H1 (cell line): Measurements from ENCODE around the gene PRELID1. TPM values are rescaled to one million over a fixed set of nuclear protein-coding genes. Genes with fewer than 3 reads are reported as not detected.

Experiments
- CTCF ChIA-PET: fragments of 300-600 bp; sonication (Branson Sonifier 250); formaldehyde crosslinking; loops from one replicate; lab custom pipeline; 2021; ENCODE audit not compliant: partially characterized antibody; lab: Charles Lee
- POLR2A ChIA-PET: fragments of 300-600 bp; sonication (Branson Sonifier 250); formaldehyde crosslinking; loops from one replicate; lab custom pipeline; 2021; ENCODE audit warnings: inconsistent platforms; ENCODE audit not compliant: partially characterized antibody; lab: Charles Lee
- DNase-seq, 2 experiments: peaks; one replicate each; pipeline versions ENCODE4 v3.0.0 to v3.0.0-alpha.2; 2010 to 2022; ENCODE audit warnings: low spot score in 2 of 2, low read depth in 1 of 2, mixed read lengths in 1 of 2
- FAIRE-seq: peaks from 2 replicates; lab custom pipeline; 2011; peaks lifted over from hg19 to GRCh38; lab: Jason Lieb, UNC
- H2AFZ ChIP-seq: 2 replicates; pipeline ENCODE4 v1.8.1; 2012; ENCODE audit warnings: low read length, inconsistent platforms
- H2AK5ac ChIP-seq: 2 replicates; pipeline ENCODE4 v1.6.1; 2013; ENCODE audit warnings: low read depth, low read length
- H2BK120ac ChIP-seq: replicated peaks from 2 replicates; pipeline ENCODE3; 2013; ENCODE audit warnings: low read depth, low read length, inconsistent platforms
- H2BK12ac ChIP-seq: 2 replicates; pipeline ENCODE4 v1.6.1; 2013; ENCODE audit warnings: low read depth, low read length
- H2BK15ac ChIP-seq: 2 replicates; pipeline ENCODE4 v1.6.1; 2013; ENCODE audit warnings: low read length
- H2BK20ac ChIP-seq: 2 replicates; pipeline ENCODE4 v1.6.1; 2013; ENCODE audit warnings: low read length
- H2BK5ac ChIP-seq: 2 replicates; pipeline ENCODE4 v1.6.1; 2013; ENCODE audit warnings: low read depth, low read length
- H3K14ac ChIP-seq: 2 replicates; pipeline ENCODE4 v1.6.1; 2013; ENCODE audit warnings: inconsistent platforms; ENCODE audit not compliant: insufficient read length
- H3K18ac ChIP-seq: 2 replicates; pipeline ENCODE4 v1.6.1; 2013; ENCODE audit warnings: low read length; ENCODE audit errors: extremely low read depth
- H3K23ac ChIP-seq: 2 replicates; pipeline ENCODE4 v1.6.1; 2013; ENCODE audit warnings: inconsistent platforms; ENCODE audit not compliant: insufficient read length
- H3K23me2 ChIP-seq: 2 replicates; pipeline ENCODE4 v1.6.1; 2013; ENCODE audit warnings: low read depth, low read length
- H3K27ac ChIP-seq: 2 replicates; pipeline ENCODE4 v1.6.1; 2011; ENCODE audit warnings: low read depth, low read length, inconsistent platforms
- H3K27me3 ChIP-seq, 4 experiments: replicated peaks in 1 of 4; 1 replicate in 1 of 4; 2 replicates in 3 of 4; pipeline versions ENCODE4 v1.6.1 to v1.8.1; 2011 to 2013; ENCODE audit warnings: low read length in 3 of 4, mild to moderate bottlenecking in 3 of 4, inconsistent platforms in 2 of 4, mixed read lengths in 2 of 4, moderate library complexity in 1 of 4; ENCODE audit not compliant: control insufficient read depth in 3 of 4, insufficient read depth in 3 of 4; ENCODE audit errors: extremely low read depth in 1 of 4
- H3K36me3 ChIP-seq, 4 experiments: 2 replicates each; pipeline versions ENCODE4 v1.6.1 to v1.8.1; 2011 to 2013; ENCODE audit warnings: mild to moderate bottlenecking in 4 of 4, low read length in 3 of 4, moderate library complexity in 2 of 4, control low read depth in 1 of 4, inconsistent platforms in 1 of 4; ENCODE audit not compliant: insufficient read depth in 4 of 4, control insufficient read depth in 2 of 4
- H3K4ac ChIP-seq: replicated peaks from 2 replicates; pipeline ENCODE3; 2013; ENCODE audit warnings: low read length, low read depth, mixed read lengths, inconsistent platforms; ENCODE audit not compliant: insufficient read length
- H3K4me1 ChIP-seq, 4 experiments: replicated peaks in 1 of 4; 1 replicate in 1 of 4; 2 replicates in 3 of 4; pipeline versions ENCODE4 v1.6.1 to v1.8.1; 2011 to 2013; ENCODE audit warnings: low read length in 3 of 4, inconsistent platforms in 2 of 4, mixed read lengths in 1 of 4; ENCODE audit not compliant: insufficient read depth in 4 of 4, control insufficient read depth in 3 of 4
- H3K4me2 ChIP-seq, 2 experiments: 2 replicates each; pipeline versions ENCODE4 v1.6.1 to v1.8.1; 2011 to 2013; ENCODE audit warnings: low read depth in 2 of 2, low read length in 2 of 2, control low read depth in 1 of 2, inconsistent platforms in 1 of 2, mild to moderate bottlenecking in 1 of 2; ENCODE audit not compliant: insufficient read depth in 1 of 2
- H3K4me3 ChIP-seq, 4 experiments: fragments of 200-600, 300-600 bp in 1 of 4; sonication (generic), shearing (Covaris generic), sonication (Bioruptor Twin) in 1 of 4; 2 replicates each; pipeline versions ENCODE4 v1.5.1 to v1.8.1; 2011 to 2016; ENCODE audit warnings: low read length in 4 of 4, low read depth in 3 of 4, control low read depth in 2 of 4, inconsistent platforms in 2 of 4, mild to moderate bottlenecking in 2 of 4, mixed read lengths in 1 of 4, moderate library complexity in 1 of 4; ENCODE audit not compliant: insufficient read depth in 2 of 4; ENCODE audit errors: extremely low read depth in 1 of 4
- H3K56ac ChIP-seq: replicated peaks from 2 replicates; pipeline ENCODE3; 2013; ENCODE audit warnings: low read depth, mild to moderate bottlenecking, mixed read lengths, low read length, inconsistent platforms; ENCODE audit not compliant: insufficient read length
- H3K79me1 ChIP-seq: 2 replicates; pipeline ENCODE4 v1.6.1; 2013; ENCODE audit warnings: low read depth, low read length, control low read depth
- H3K79me2 ChIP-seq, 2 experiments: 2 replicates each; pipeline versions ENCODE4 v1.6.1 to v1.8.1; 2012 to 2013; ENCODE audit warnings: low read length in 2 of 2, mild to moderate bottlenecking in 2 of 2, inconsistent platforms in 1 of 2; ENCODE audit not compliant: insufficient read depth in 2 of 2, control insufficient read depth in 1 of 2
- H3K9ac ChIP-seq, 4 experiments: replicated peaks in 1 of 4; 1 replicate in 1 of 4; 2 replicates in 3 of 4; pipeline versions ENCODE4 v1.6.1 to v1.8.1; 2011 to 2013; ENCODE audit warnings: low read depth in 3 of 4, low read length in 3 of 4, control low read depth in 2 of 4, mild to moderate bottlenecking in 2 of 4, moderate library complexity in 2 of 4, inconsistent platforms in 1 of 4; ENCODE audit errors: extremely low read depth in 1 of 4
- H3K9me3 ChIP-seq, 2 experiments: 2 replicates each; pipeline versions ENCODE4 v1.6.1 to v1.8.1; 2012 to 2013; ENCODE audit warnings: mild to moderate bottlenecking in 2 of 2, moderate library complexity in 2 of 2, control low read depth in 1 of 2, inconsistent platforms in 1 of 2, low read depth in 1 of 2, low read length in 1 of 2, mixed read lengths in 1 of 2; ENCODE audit not compliant: insufficient read depth in 2 of 2
- H4K20me1 ChIP-seq, 2 experiments: replicated peaks in 1 of 2; 2 replicates each; pipeline versions ENCODE3 to v1.8.1; 2011 to 2013; ENCODE audit warnings: inconsistent platforms in 2 of 2, low read length in 2 of 2, mild to moderate bottlenecking in 1 of 2; ENCODE audit not compliant: insufficient read depth in 2 of 2, control insufficient read depth in 1 of 2
- H4K5ac ChIP-seq: 2 replicates; pipeline ENCODE4 v1.6.1; 2013; ENCODE audit warnings: low read length, low read depth, mixed read lengths, inconsistent platforms; ENCODE audit not compliant: insufficient read length
- H4K8ac ChIP-seq: 2 replicates; pipeline ENCODE4 v1.8.0; 2013; ENCODE audit warnings: mild to moderate bottlenecking, moderate library complexity, low read length, inconsistent platforms; ENCODE audit not compliant: insufficient read depth; ENCODE audit errors: extremely low read depth
- H4K91ac ChIP-seq: replicated peaks from 2 replicates; pipeline ENCODE3; 2013; ENCODE audit warnings: low read length, mixed read lengths, inconsistent platforms; ENCODE audit not compliant: insufficient read length
- BACH1 ChIP-seq: IDR thresholded peaks from 2 replicates; pipeline ENCODE4 v1.6.1; 2012; ENCODE audit warnings: low read length, improper control_type of control experiment
- CEBPB ChIP-seq: IDR thresholded peaks from 2 replicates; pipeline ENCODE4 v1.6.1; 2012; ENCODE audit warnings: low read depth, low read length
- CREB1 ChIP-seq: IDR thresholded peaks from 2 replicates; pipeline ENCODE4 v1.6.1; 2012; ENCODE audit warnings: inconsistent platforms
- GABPA ChIP-seq: IDR thresholded peaks from 2 replicates; pipeline ENCODE4 v1.6.1; 2011; ENCODE audit warnings: mild to moderate bottlenecking, low read length, moderate library complexity, borderline replicate concordance; ENCODE audit not compliant: insufficient read depth
- POU5F1 ChIP-seq: IDR thresholded peaks from 2 replicates; pipeline ENCODE4 v1.6.1; 2011; ENCODE audit warnings: low read depth, mild to moderate bottlenecking, low read length, moderate library complexity
- WGBS, 2 experiments: shearing (Covaris generic) in 1 of 2; methylation state at CpG; one replicate each; pipeline versions ENCODE4 v1.1.6 to v1.1.7; 2013 to 2015; ENCODE audit warnings: low lambda C conversion rate in 2 of 2, mixed read lengths in 2 of 2, inconsistent platforms in 1 of 2, low coverage in 1 of 2, missing lambda C conversion rate in 1 of 2; ENCODE audit not compliant: insufficient replicate concordance in 2 of 2, insufficient coverage in 1 of 2, insufficient read length in 1 of 2; ENCODE audit errors: extremely low coverage in 1 of 2, missing lambda C conversion rate in 1 of 2; 5-methylcytosine and 5-hydroxymethylcytosine counted together
- polyA plus RNA-seq, 7 experiments: library from polyadenylated mRNA; depleted of rRNA in 3 of 7; stranded (reverse) in 5 of 7; unstranded in 2 of 7; fragments of >200 nt in 5 of 7; fragments of 200-250 nt in 2 of 7; gene quantifications; 1 replicate in 5 of 7; 2 replicates in 1 of 7; 4 replicates in 1 of 7; pipeline versions ENCODE4 v1.2.1 to v1.2.3, GENCODE V29; 2011 to 2013; ENCODE audit warnings: missing spikeins in 2 of 7, mixed read lengths in 2 of 7
- total RNA-seq: library from RNA; stranded (reverse); fragmentation: NEBNext Ultra II Directional; extraction: Animal tissue kit (Norgen Biotek cat#: 25700); gene quantifications from 2 replicates; pipeline ENCODE4 v1.2.1, GENCODE V29; 2021

The PRELID1 gene
- total and polyA plus RNA-seq, 2 of the 8 experiments (the other 6 are each of a cell fraction or from before 2014, with no cell fraction given), result 272 to 428 TPM

DNA sequence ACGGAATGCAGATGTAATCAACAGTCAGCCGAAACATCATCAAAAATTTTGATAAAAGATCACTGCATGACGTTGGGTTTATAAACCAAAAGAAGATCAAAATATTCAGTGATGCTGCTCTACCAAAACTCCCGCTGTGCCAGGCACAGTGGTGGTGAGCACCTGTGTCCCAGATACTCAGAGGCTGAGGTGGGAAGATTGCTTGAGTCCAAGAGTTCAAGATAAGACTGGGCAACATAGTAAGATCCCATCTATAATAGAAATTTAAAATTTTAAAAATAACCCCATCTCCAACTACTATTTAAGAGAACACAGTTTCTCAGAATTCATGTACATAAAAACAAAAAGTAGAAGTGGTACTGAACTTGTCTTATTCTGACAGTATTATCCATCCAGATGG, 44.1 kb downstream of the PRELID1 start:
- Histone ChIP-seq H3K79me1 (peaks cover 18% of the 10 kb centered on the region), H3K14ac (no peak overlapping the region), H3K36me3 (peaks cover 0 to 10% (median 4%) of the 10 kb centered on the region in 4 experiments; a peak in 4 of 8 replicates), H2AFZ (no peak overlapping the region), H3K27ac (no peak overlapping the region), H3K27me3 (no peaks in the 10 kb centered on the region), H4K91ac (no peak overlapping the region), H3K9ac (no peak overlapping the region), H2BK12ac (no peak overlapping the region), H3K4me3 (no peak overlapping the region), H2BK120ac (no peak overlapping the region), H4K5ac (no peak overlapping the region), H4K20me1 (peaks cover 5 to 7% of the 10 kb centered on the region in 2 experiments), H2BK15ac (no peak overlapping the region), H3K23me2 (peaks cover 8% of the 10 kb centered on the region), H3K23ac (no peak overlapping the region), H3K18ac (no peak overlapping the region), H4K8ac (no peak overlapping the region), H3K79me2 (peaks cover 15 to 70% of the 10 kb centered on the region in 2 experiments), H2AK5ac (no peak overlapping the region), H2BK5ac (no peak overlapping the region), H3K56ac (no peak overlapping the region), H3K9me3 (no peaks in the 10 kb centered on the region), H2BK20ac (no peak overlapping the region), H3K4me1 (peaks cover 0 to 13% (median 4%) of the 10 kb centered on the region in 4 experiments; a peak in 3 of 7 replicates), H3K4me2 (no peak overlapping the region), H3K4ac (no peak overlapping the region)
- WGBS, 2 experiments, result 94% methylated on average over 4 of the region's 4 CpGs; no CpG with 5 or more reads in 1 of the 2 experiments
- TF ChIP-seq CREB1, result no peak
- no peak for TF ChIP-seq CEBPB
- TF ChIP-seq BACH1, result no peak
- TF ChIP-seq GABPA, result no peak
- no peak for TF ChIP-seq POU5F1
- POLR2A ChIA-PET, result no interaction called here
- no peak for FAIRE-seq
- CTCF ChIA-PET, result interaction anchor here (0.8 to 2.4 kb wide), 4 partner anchors 11 to 38 kb away, joined by 3 to 18 read pairs (median 6); no protein-coding TSS in a partner anchor
- no peak for DNase-seq
